Astrocyte (in vitro differentiated cells and primary cell): ENCODE measurements around the gene ADCK1. TPM values are rescaled to one million over a fixed set of nuclear protein-coding genes. Genes with fewer than 3 reads are reported as not detected.
"Not testable (repeated sequence)": the region's sequence is repeated elsewhere in the genome, so short reads cannot be mapped to it uniquely, and the experiment has no call there.

Source experiments
- DNase-seq: peaks from one replicate; pipeline ENCODE4 v3.0.0-alpha.2; 2010; ENCODE audit warnings: low read depth
- FAIRE-seq: peaks from 2 replicates; lab custom pipeline; 2011; peaks lifted over from hg19 to GRCh38; lab: Jason Lieb, UNC
- H2AFZ ChIP-seq: 2 replicates; pipeline ENCODE4 v1.6.0; 2012; ENCODE audit warnings: low read depth, low read length, inconsistent platforms
- H3K27ac ChIP-seq: 2 replicates; pipeline ENCODE4 v1.5.1; 2011; ENCODE audit warnings: low read depth, low read length, inconsistent platforms
- H3K27me3 ChIP-seq: 2 replicates; pipeline ENCODE4 v1.6.0; 2011; ENCODE audit warnings: low read length, inconsistent platforms; ENCODE audit not compliant: insufficient read depth
- H3K36me3 ChIP-seq: 2 replicates; pipeline ENCODE4 v1.5.1; 2011; ENCODE audit warnings: low read length, inconsistent platforms; ENCODE audit not compliant: insufficient read depth
- H3K4me1 ChIP-seq: 2 replicates; pipeline ENCODE4 v1.5.1; 2011; ENCODE audit warnings: low read length, inconsistent platforms; ENCODE audit not compliant: insufficient read depth
- H3K4me2 ChIP-seq: 2 replicates; pipeline ENCODE4 v1.6.0; 2012; ENCODE audit warnings: low read length, inconsistent platforms
- H3K4me3 ChIP-seq: 2 replicates; pipeline ENCODE4 v1.5.1; 2011; ENCODE audit warnings: low read depth, mild to moderate bottlenecking, low read length, inconsistent platforms; ENCODE audit not compliant: insufficient read depth
- H3K79me2 ChIP-seq: 2 replicates; pipeline ENCODE4 v1.6.0; 2012; ENCODE audit warnings: mild to moderate bottlenecking, low read length, inconsistent platforms; ENCODE audit not compliant: insufficient read depth
- H3K9ac ChIP-seq: 2 replicates; pipeline ENCODE4 v1.6.0; 2012; ENCODE audit warnings: mild to moderate bottlenecking, low read length, inconsistent platforms
- H3K9me3 ChIP-seq: 2 replicates; pipeline ENCODE4 v1.5.1; 2012; ENCODE audit warnings: low read depth, mild to moderate bottlenecking, low read length, inconsistent platforms; ENCODE audit not compliant: insufficient read depth
- H4K20me1 ChIP-seq: 2 replicates; pipeline ENCODE4 v1.6.0; 2012; ENCODE audit warnings: low read length, inconsistent platforms; ENCODE audit not compliant: insufficient read depth
- H3K27ac Mint-ChIP-seq: one replicate; pipeline ENCODE4 v1.8.0; 2021; ENCODE audit warnings: mild to moderate bottlenecking, mixed read lengths; ENCODE audit not compliant: unreplicated experiment
- H3K27me3 Mint-ChIP-seq: one replicate; pipeline ENCODE4 v1.8.0; 2021; ENCODE audit warnings: low read depth, mixed read lengths; ENCODE audit not compliant: unreplicated experiment
- H3K36me3 Mint-ChIP-seq: one replicate; pipeline ENCODE4 v1.8.0; 2021; ENCODE audit warnings: low read depth, mixed read lengths; ENCODE audit not compliant: unreplicated experiment
- H3K4me1 Mint-ChIP-seq: one replicate; pipeline ENCODE4 v1.8.0; 2021; ENCODE audit warnings: low read depth, mixed read lengths; ENCODE audit not compliant: unreplicated experiment
- H3K4me3 Mint-ChIP-seq: one replicate; pipeline ENCODE4 v1.8.0; 2021; ENCODE audit warnings: mild to moderate bottlenecking, moderate library complexity, mixed read lengths; ENCODE audit not compliant: unreplicated experiment
- H3K9me3 Mint-ChIP-seq: one replicate; pipeline ENCODE4 v1.8.0; 2021; ENCODE audit warnings: mild to moderate bottlenecking, mixed read lengths; ENCODE audit not compliant: unreplicated experiment
- EZH2 ChIP-seq: IDR thresholded peaks from 2 replicates; pipeline ENCODE4 v1.6.1; 2012; ENCODE audit warnings: mild to moderate bottlenecking, low read length, inconsistent platforms; ENCODE audit not compliant: insufficient read depth
- total RNA-seq: library from RNA; stranded (reverse); gene quantifications from 2 replicates; pipeline ENCODE4 v1.2.1, GENCODE V29; 2021
- TF ChIP-seq, protein P1 (sequence below): IDR thresholded peaks from 2 replicates; pipeline ENCODE4 v1.5.1; 2011; ENCODE audit warnings: low read depth, mild to moderate bottlenecking, inconsistent platforms, low read length, moderate library complexity; ENCODE audit not compliant: insufficient read depth

The ADCK1 gene
- total RNA-seq, 1 donor from 2014 or later: 5.8 TPM

DNA sequence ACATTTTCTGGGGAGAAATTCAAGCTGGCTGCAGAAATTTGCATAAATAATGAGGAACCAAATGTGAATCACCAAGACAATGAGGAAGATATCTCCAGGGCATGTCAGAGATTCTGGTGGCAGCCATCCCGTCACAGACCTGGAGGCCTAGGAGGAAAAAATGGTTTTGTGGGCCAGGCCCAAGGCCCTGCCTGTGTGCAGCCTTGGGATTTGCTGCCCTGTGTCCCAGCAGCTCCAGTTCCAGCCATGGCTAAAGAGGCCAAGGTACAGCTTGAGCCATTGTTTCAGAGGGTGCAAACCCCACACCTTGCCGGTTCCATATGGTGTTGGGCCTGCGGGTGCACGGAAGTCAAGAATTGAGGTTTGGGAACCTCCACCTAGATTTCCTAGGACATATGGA is 147.5 kb downstream of the ADCK1 start:
- no peaks in the 10 kb centered on the region for H3K4me1 ChIP-seq
- no peak overlapping the region for H3K4me2 ChIP-seq
- H3K4me1 Mint-ChIP-seq: peaks cover 5% of the 10 kb centered on the region
- no peaks in the 10 kb centered on the region for H3K27me3 ChIP-seq
- H3K9me3 ChIP-seq: no peaks in the 10 kb centered on the region
- TF ChIP-seq, protein P1, sequence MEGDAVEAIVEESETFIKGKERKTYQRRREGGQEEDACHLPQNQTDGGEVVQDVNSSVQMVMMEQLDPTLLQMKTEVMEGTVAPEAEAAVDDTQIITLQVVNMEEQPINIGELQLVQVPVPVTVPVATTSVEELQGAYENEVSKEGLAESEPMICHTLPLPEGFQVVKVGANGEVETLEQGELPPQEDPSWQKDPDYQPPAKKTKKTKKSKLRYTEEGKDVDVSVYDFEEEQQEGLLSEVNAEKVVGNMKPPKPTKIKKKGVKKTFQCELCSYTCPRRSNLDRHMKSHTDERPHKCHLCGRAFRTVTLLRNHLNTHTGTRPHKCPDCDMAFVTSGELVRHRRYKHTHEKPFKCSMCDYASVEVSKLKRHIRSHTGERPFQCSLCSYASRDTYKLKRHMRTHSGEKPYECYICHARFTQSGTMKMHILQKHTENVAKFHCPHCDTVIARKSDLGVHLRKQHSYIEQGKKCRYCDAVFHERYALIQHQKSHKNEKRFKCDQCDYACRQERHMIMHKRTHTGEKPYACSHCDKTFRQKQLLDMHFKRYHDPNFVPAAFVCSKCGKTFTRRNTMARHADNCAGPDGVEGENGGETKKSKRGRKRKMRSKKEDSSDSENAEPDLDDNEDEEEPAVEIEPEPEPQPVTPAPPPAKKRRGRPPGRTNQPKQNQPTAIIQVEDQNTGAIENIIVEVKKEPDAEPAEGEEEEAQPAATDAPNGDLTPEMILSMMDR: no peak
- TF ChIP-seq EZH2: no peak
- H3K27me3 Mint-ChIP-seq: peaks cover 4% of the 10 kb centered on the region
- no peaks in the 10 kb centered on the region for H3K36me3 Mint-ChIP-seq
- no peak for DNase-seq
- no peaks in the 10 kb centered on the region for H3K79me2 ChIP-seq
- H4K20me1 ChIP-seq: no peaks in the 10 kb centered on the region
- no peak overlapping the region for H3K9ac ChIP-seq
- H3K36me3 ChIP-seq: no peaks in the 10 kb centered on the region
- no peak for FAIRE-seq
- no peak overlapping the region for H3K27ac ChIP-seq
- no peak overlapping the region for H3K27ac Mint-ChIP-seq
- no peak overlapping the region for H3K4me3 Mint-ChIP-seq
- no peak overlapping the region for H3K4me3 ChIP-seq
- H3K9me3 Mint-ChIP-seq: peaks cover 15% of the 10 kb centered on the region
- no peak overlapping the region for H2AFZ ChIP-seq

DNA sequence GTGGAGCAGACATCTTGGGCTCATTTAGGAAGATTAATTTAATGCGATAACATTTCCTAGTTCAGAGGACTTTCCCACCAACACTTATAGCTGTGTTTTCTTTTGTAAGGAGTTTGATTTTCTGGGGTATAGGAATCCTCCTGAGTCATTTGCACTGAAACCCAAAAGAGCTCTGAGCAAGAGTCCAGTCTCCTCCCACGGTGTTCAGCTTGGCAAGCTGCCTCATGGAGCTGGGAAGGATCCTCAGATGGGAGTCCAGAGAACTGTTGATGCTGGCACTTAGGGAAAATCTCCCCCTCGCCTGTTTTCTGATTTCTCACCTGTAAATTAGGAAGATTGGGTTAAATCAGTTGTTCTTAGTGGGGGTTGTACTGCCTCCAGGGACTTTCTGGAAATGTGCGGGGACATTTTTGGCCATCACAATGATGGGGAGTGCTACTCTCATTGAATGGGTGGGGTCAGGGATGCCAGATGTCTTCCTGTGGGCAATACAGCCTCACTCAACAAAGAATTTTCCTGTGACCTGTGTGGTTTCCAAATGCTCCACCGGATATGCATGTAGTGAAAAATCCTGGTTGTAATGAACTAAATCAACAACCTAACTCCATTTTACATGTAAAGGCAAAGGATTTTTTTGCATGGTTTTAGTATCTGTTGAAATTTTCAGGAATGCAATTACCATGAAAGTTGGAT is 150.6 kb downstream of the ADCK1 start:
- H3K4me1 ChIP-seq: no peaks in the 10 kb centered on the region
- H3K36me3 ChIP-seq: no peaks in the 10 kb centered on the region
- H3K9me3 ChIP-seq: no peaks in the 10 kb centered on the region
- H3K27me3 Mint-ChIP-seq: peaks cover under 1% of the 10 kb centered on the region
- no peak overlapping the region for H3K4me2 ChIP-seq
- H3K4me3 ChIP-seq: no peak overlapping the region
- H2AFZ ChIP-seq: no peak overlapping the region
- TF ChIP-seq EZH2: no peak
- TF ChIP-seq, protein P1: no peak
- H3K9ac ChIP-seq: no peak overlapping the region
- peaks cover 5% of the 10 kb centered on the region for H3K4me1 Mint-ChIP-seq
- H3K27ac Mint-ChIP-seq: no peak overlapping the region
- H3K36me3 Mint-ChIP-seq: no peaks in the 10 kb centered on the region
- no peak overlapping the region for H3K4me3 Mint-ChIP-seq
- no peaks in the 10 kb centered on the region for H3K79me2 ChIP-seq
- no peaks in the 10 kb centered on the region for H3K27me3 ChIP-seq
- no peak overlapping the region for H3K27ac ChIP-seq
- H4K20me1 ChIP-seq: no peaks in the 10 kb centered on the region
- DNase-seq (peak; percentile 58), FAIRE-seq (no peak)
- peaks cover 15% of the 10 kb centered on the region for H3K9me3 Mint-ChIP-seq

DNA sequence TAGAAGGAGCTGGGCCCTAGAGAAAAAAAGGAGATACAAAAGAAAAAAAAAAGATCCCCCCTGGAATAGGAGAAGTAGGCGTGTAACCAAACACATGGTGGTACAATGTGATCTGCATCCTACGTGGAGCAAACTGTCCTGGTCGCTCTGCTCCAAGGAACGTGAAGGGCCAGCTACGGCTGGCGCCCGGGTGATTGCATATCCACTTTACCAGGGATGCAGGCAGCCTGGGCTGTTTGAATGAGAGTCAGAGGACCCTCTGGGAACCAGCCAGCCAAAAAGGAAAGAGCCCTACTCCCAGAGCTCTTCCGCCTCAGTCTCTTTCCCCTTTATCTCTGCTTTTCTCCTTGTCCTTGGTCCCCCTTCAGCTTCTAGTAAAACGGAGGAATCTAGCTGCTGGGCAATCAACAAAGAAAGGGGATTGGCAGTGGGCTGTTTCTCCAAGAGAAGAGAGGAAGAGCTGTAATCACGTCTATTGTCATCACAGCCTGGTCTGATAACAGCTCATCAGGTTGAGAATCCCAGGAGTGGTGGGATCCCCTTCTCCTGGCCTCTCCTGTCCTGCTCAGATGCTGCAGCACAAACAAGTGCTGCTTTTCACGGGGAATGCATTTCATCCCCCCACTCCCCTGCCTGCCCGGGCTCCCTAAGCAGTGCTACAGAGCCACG is 156.0 kb downstream of the ADCK1 start:
- H3K27me3 Mint-ChIP-seq: peaks cover 20% of the 10 kb centered on the region
- Histone ChIP-seq H3K9me3 (no peaks in the 10 kb centered on the region), H3K4me2 (no peak overlapping the region), H3K4me3 (no peak overlapping the region), H4K20me1 (no peaks in the 10 kb centered on the region), H3K27ac (no peak overlapping the region), H3K27me3 (peaks cover 5% of the 10 kb centered on the region), H3K79me2 (no peaks in the 10 kb centered on the region), H3K36me3 (no peaks in the 10 kb centered on the region), H3K9ac (no peak overlapping the region), H3K4me1 (no peaks in the 10 kb centered on the region), H2AFZ (no peak overlapping the region)
- H3K9me3 Mint-ChIP-seq: no peaks in the 10 kb centered on the region
- DNase-seq: no peak
- H3K4me1 Mint-ChIP-seq: no peaks in the 10 kb centered on the region
- no peak overlapping the region for H3K27ac Mint-ChIP-seq
- H3K36me3 Mint-ChIP-seq: no peaks in the 10 kb centered on the region
- H3K4me3 Mint-ChIP-seq: no peak overlapping the region
- TF ChIP-seq EZH2: no peak
- TF ChIP-seq, protein P1: no peak
- FAIRE-seq: no peak

DNA sequence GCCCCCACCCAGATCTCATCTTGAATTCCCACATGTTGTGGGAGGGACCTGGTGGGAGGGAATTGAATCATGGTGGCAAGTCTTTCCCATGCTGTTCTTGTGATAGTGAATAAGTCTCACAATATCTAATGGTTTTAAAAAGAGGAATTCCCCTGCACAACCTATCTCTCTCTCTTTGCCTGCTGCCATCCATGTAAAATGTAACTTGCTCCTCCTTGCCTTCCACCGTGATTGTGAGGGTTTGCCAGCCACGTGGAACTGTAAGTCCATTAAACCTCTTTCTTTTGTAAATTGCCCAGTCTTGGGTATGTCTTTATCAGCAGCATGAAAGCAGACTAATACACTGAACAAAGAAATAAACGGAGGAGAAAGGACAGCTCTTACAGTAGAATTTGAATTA is 159.8 kb downstream of the ADCK1 start:
- not testable (repeated sequence) for H2AFZ ChIP-seq, H3K27me3 ChIP-seq, H3K4me3 ChIP-seq, H3K9ac ChIP-seq, H3K36me3 ChIP-seq, H3K4me1 ChIP-seq, H3K27ac Mint-ChIP-seq, H3K4me2 ChIP-seq, H3K27ac ChIP-seq, H4K20me1 ChIP-seq, H3K9me3 ChIP-seq, FAIRE-seq, H3K36me3 Mint-ChIP-seq, H3K4me1 Mint-ChIP-seq, H3K4me3 Mint-ChIP-seq, H3K9me3 Mint-ChIP-seq, DNase-seq, H3K79me2 ChIP-seq
- peaks cover 33% of the 10 kb centered on the region for H3K27me3 Mint-ChIP-seq
